Measurements from ENCODE around the gene ELOA. TPM values are rescaled to one million over a fixed set of nuclear protein-coding genes. Genes with fewer than 3 reads are reported as not detected.

The ELOA gene
- total RNA-seq, result 16.6 and 31.3 TPM in 2 replicates

GRCh38 chr1:23743287-23744152, at the start of gene ELOA:
Gene ELOA, plus strand, starts transcription at chr1:23743471. Its CDS starts 33 bp downstream, at chr1:23743504.

GRCh38 chr1:23777979-23778814, 34.9 kb downstream of the ELOA start, which contains the start of gene PITHD1:
Gene PITHD1, plus strand, starts transcription at chr1:23778418. Its CDS starts 98 bp downstream, at chr1:23778516.

GRCh38 chr1:23790696-23791515, 47.6 kb downstream of the ELOA start, which contains the start of gene LYPLA2:
Gene LYPLA2, plus strand, starts transcription at chr1:23791145. Its CDS starts 1,538 bp downstream, at chr1:23792683.

GRCh38 chr1:23800400-23801337, 57.4 kb downstream of the ELOA start, which contains the start of gene GALE:
Gene GALE, minus strand, starts transcription at chr1:23800754. Its CDS starts 1,747 bp downstream, at chr1:23799007.

Other genes with a start within 250 kb of the ELOA start
- gene E2F2, start 212.2 kb upstream of the ELOA start, total RNA-seq, result under 0.01 and 0.46 TPM in 2 replicates
- gene ID3, start 184.0 kb upstream of the ELOA start, total RNA-seq, result 153 and 300 TPM in 2 replicates
- gene RPL11, start 51.7 kb upstream of the ELOA start, total RNA-seq, result 520 and 723 TPM in 2 replicates
- gene PITHD1, start 34.9 kb downstream of the ELOA start, total RNA-seq, result 35.3 and 36.8 TPM in 2 replicates
- gene LYPLA2, start 47.7 kb downstream of the ELOA start, total RNA-seq, result 25.2 and 46.5 TPM in 2 replicates
- gene GALE, start 57.3 kb downstream of the ELOA start, total RNA-seq, result 27.0 and 30.4 TPM in 2 replicates
- 47.5 and 50.5 TPM in 2 replicates for gene HMGCL, start 82.0 kb downstream of the ELOA start, total RNA-seq
- gene FUCA1, start 124.8 kb downstream of the ELOA start, total RNA-seq, result 16.7 and 17.8 TPM in 2 replicates
- gene CNR2, start 169.9 kb downstream of the ELOA start, total RNA-seq, result not detected in 2 replicates
- 102 and 108 TPM in 2 replicates for gene PNRC2, start 216.4 kb downstream of the ELOA start, total RNA-seq
- gene SRSF10, start 236.9 kb downstream of the ELOA start, total RNA-seq, result 73.3 and 93.7 TPM in 2 replicates

All from smooth muscle cell of the umbilical artery (primary cell).